CD4-positive, alpha-beta memory T cell (primary cell): ENCODE data around the gene SNTG2. TPM values are rescaled to one million over a fixed set of nuclear protein-coding genes. Genes with fewer than 3 reads are reported as not detected.

ENCODE experiments used
- CTCF ChIA-PET: fragments of 350-600 bp; sonication (Branson Sonifier 250); formaldehyde crosslinking; loops from one replicate; lab custom pipeline; 2021; ENCODE audit warnings: inconsistent platforms; ENCODE audit not compliant: partially characterized antibody; lab: Charles Lee
- POLR2A ChIA-PET: fragments of 350-600 bp; sonication (Branson Sonifier 250); formaldehyde crosslinking; loops from one replicate; lab custom pipeline; 2021; ENCODE audit not compliant: partially characterized antibody; lab: Charles Lee
- DNase-seq, 5 donors: peaks; one replicate each; pipeline versions ENCODE4 v3.0.0 to v3.0.0-alpha.2; 2020 to 2022; ENCODE audit warnings: mixed read lengths in 1 of 5
- H3K27ac ChIP-seq: one replicate; pipeline ENCODE4 v1.7.0; 2013; ENCODE audit warnings: low read depth, low read length
- H3K27me3 ChIP-seq: 2 replicates; pipeline ENCODE4 v1.7.0; 2013; ENCODE audit warnings: mild to moderate bottlenecking, low read length, moderate library complexity; ENCODE audit not compliant: insufficient read depth
- H3K36me3 ChIP-seq: 2 replicates; pipeline ENCODE4 v1.7.0; 2013; ENCODE audit warnings: mild to moderate bottlenecking, low read length, moderate library complexity; ENCODE audit not compliant: insufficient read depth
- H3K4me1 ChIP-seq: 2 replicates; pipeline ENCODE4 v1.7.0; 2013; ENCODE audit warnings: mild to moderate bottlenecking, low read length, moderate library complexity; ENCODE audit not compliant: insufficient read depth
- H3K4me3 ChIP-seq, 2 donors: one replicate each; pipeline ENCODE4 v1.7.0; 2013; ENCODE audit warnings: low read length in 2 of 2, mild to moderate bottlenecking in 1 of 2
- H3K9me3 ChIP-seq, 2 donors: one replicate each; pipeline ENCODE4 v1.7.0; 2013; ENCODE audit warnings: low read length in 2 of 2, control low read depth in 1 of 2; ENCODE audit not compliant: control insufficient read depth in 1 of 2
- H3K27ac Mint-ChIP-seq, 7 donors: one replicate each; pipeline ENCODE4 v1.8.0; 2020 to 2021; ENCODE audit warnings: mixed read lengths in 7 of 7, mild to moderate bottlenecking in 6 of 7, inconsistent platforms in 3 of 7, moderate library complexity in 3 of 7
- H3K27me3 Mint-ChIP-seq, 2 donors: one replicate each; pipeline ENCODE4 v1.8.0; 2020 to 2021; ENCODE audit warnings: mixed read lengths in 2 of 2
- H3K36me3 Mint-ChIP-seq, 2 donors: one replicate each; pipeline ENCODE4 v1.8.0; 2020 to 2021; ENCODE audit warnings: mixed read lengths in 2 of 2, inconsistent platforms in 1 of 2, mild to moderate bottlenecking in 1 of 2
- H3K4me1 Mint-ChIP-seq, 4 donors: one replicate each; pipeline ENCODE4 v1.8.0; 2020 to 2021; ENCODE audit warnings: mixed read lengths in 4 of 4, mild to moderate bottlenecking in 1 of 4
- H3K4me3 Mint-ChIP-seq, 8 donors: one replicate each; pipeline ENCODE4 v1.8.0; 2020 to 2021; ENCODE audit warnings: mixed read lengths in 8 of 8, mild to moderate bottlenecking in 7 of 8, moderate library complexity in 6 of 8, inconsistent platforms in 3 of 8
- H3K9me3 Mint-ChIP-seq, 8 donors: one replicate each; pipeline ENCODE4 v1.8.0; 2020 to 2021; ENCODE audit warnings: mixed read lengths in 8 of 8, mild to moderate bottlenecking in 5 of 8, inconsistent platforms in 3 of 8, moderate library complexity in 1 of 8
- intact Hi-C: fragments of 100-400 bp; cut with micrococcal nuclease; formaldehyde crosslinking; loops from one replicate; pipeline ENCODE4 v1.15.1; 2023
- polyA plus RNA-seq, 2 donors: library from polyadenylated mRNA; unstranded; fragments of 300-500 nt; fragmentation: Illumina TruSeq; gene quantifications; one replicate each; pipeline ENCODE4 v1.2.3, GENCODE V29; 2021
- total RNA-seq, 2 experiments: library from RNA; stranded (reverse); gene quantifications; one replicate each; pipeline ENCODE4 v1.2.3, GENCODE V29; 2021

Gene SNTG2
- total and polyA plus RNA-seq, 4 experiments from 2014 or later, result 0.55 to 1.3 (median 0.96) TPM; not detected in 1

- ChIA-PET CTCF (no interaction called here), POLR2A (no interaction called here)
- Mint-ChIP-seq H3K4me3 (no peak overlapping the region), H3K9me3 (peaks cover 0 to 4% (median 0%) of the 10 kb centered on the region in 8 donors), H3K27me3 (no peaks in the 10 kb centered on the region), H3K36me3 (no peaks in the 10 kb centered on the region), H3K27ac (no peak overlapping the region), H3K4me1 (peaks cover 0 to 8% (median 0%) of the 10 kb centered on the region in 4 donors)
- no peak overlapping the region for H3K27ac ChIP-seq
- intact Hi-C loops, result no loop called here
- H3K4me1 ChIP-seq, result no peaks in the 10 kb centered on the region
- no peak overlapping the region for H3K4me3 ChIP-seq
- no peaks in the 10 kb centered on the region for H3K9me3 ChIP-seq
- no peak for DNase-seq
- H3K36me3 ChIP-seq, result no peaks in the 10 kb centered on the region
- H3K27me3 ChIP-seq, result no peaks in the 10 kb centered on the region
These were observed 358.9 kb downstream of the SNTG2 start for GRCh38 chr2:1309507-1309906.

- H3K9me3 ChIP-seq, result no peaks in the 10 kb centered on the region
- H3K4me1 Mint-ChIP-seq, result peaks cover 0 to 8% (median 0%) of the 10 kb centered on the region in 4 donors
- no peaks in the 10 kb centered on the region for H3K27me3 Mint-ChIP-seq
- H3K9me3 Mint-ChIP-seq, result peaks cover 0 to 6% (median 0%) of the 10 kb centered on the region in 8 donors
- no peaks in the 10 kb centered on the region for H3K36me3 Mint-ChIP-seq
- CTCF ChIA-PET, result no interaction called here
- no peaks in the 10 kb centered on the region for H3K27me3 ChIP-seq
- no peak overlapping the region for H3K4me3 ChIP-seq
- intact Hi-C loops, result no loop called here
- H3K27ac ChIP-seq, result no peak overlapping the region
- DNase-seq, result no peak
- H3K27ac Mint-ChIP-seq, result no peak overlapping the region
- H3K4me3 Mint-ChIP-seq, result no peak overlapping the region
- H3K4me1 ChIP-seq, result no peaks in the 10 kb centered on the region
- POLR2A ChIA-PET, result no interaction called here
- no peaks in the 10 kb centered on the region for H3K36me3 ChIP-seq
These were observed 359.6 kb downstream of the SNTG2 start for GRCh38 chr2:1310202-1310601.

GRCh38 chr2:1310866-1311265 is 360.2 kb downstream of the SNTG2 start:
- H3K4me3 Mint-ChIP-seq, result no peak overlapping the region
- peaks cover 0 to 6% (median 0%) of the 10 kb centered on the region in 8 donors for H3K9me3 Mint-ChIP-seq
- Histone ChIP-seq H3K4me1 (no peaks in the 10 kb centered on the region), H3K9me3 (no peaks in the 10 kb centered on the region), H3K27me3 (no peaks in the 10 kb centered on the region), H3K27ac (no peak overlapping the region), H3K36me3 (no peaks in the 10 kb centered on the region), H3K4me3 (no peak overlapping the region)
- no peaks in the 10 kb centered on the region for H3K36me3 Mint-ChIP-seq
- H3K4me1 Mint-ChIP-seq, result peaks cover 0 to 10% (median 0%) of the 10 kb centered on the region in 4 donors
- ChIA-PET POLR2A (no interaction called here), CTCF (no interaction called here)
- H3K27ac Mint-ChIP-seq, result no peak overlapping the region
- no peak for DNase-seq
- intact Hi-C loops, result no loop called here
- no peaks in the 10 kb centered on the region for H3K27me3 Mint-ChIP-seq

GRCh38 chr2:1313240-1313924 is 362.7 kb downstream of the SNTG2 start:
- H3K4me3 Mint-ChIP-seq, result no peak overlapping the region
- ChIA-PET CTCF (no interaction called here), POLR2A (no interaction called here)
- H3K36me3 ChIP-seq, result no peaks in the 10 kb centered on the region
- intact Hi-C loops, result no loop called here
- H3K9me3 ChIP-seq, result no peaks in the 10 kb centered on the region
- no peaks in the 10 kb centered on the region for H3K36me3 Mint-ChIP-seq
- no peaks in the 10 kb centered on the region for H3K27me3 ChIP-seq
- no peaks in the 10 kb centered on the region for H3K4me1 ChIP-seq
- no peak for DNase-seq
- no peaks in the 10 kb centered on the region for H3K27me3 Mint-ChIP-seq
- no peak overlapping the region for H3K27ac ChIP-seq
- H3K4me3 ChIP-seq, result no peak overlapping the region
- peaks cover 0 to 4% (median under 1%) of the 10 kb centered on the region in 8 donors for H3K9me3 Mint-ChIP-seq
- peaks cover 0 to 3% (median 0%) of the 10 kb centered on the region in 4 donors for H3K4me1 Mint-ChIP-seq
- peak overlapping the region in 1 of 7 donors; percentile 32 for H3K27ac Mint-ChIP-seq

- Mint-ChIP-seq H3K27me3 (no peaks in the 10 kb centered on the region), H3K4me1 (peaks cover 0 to 3% (median 0%) of the 10 kb centered on the region in 4 donors), H3K4me3 (no peak overlapping the region), H3K9me3 (peaks cover 0 to 4% (median 1%) of the 10 kb centered on the region in 8 donors), H3K27ac (no peak overlapping the region), H3K36me3 (no peaks in the 10 kb centered on the region)
- Histone ChIP-seq H3K36me3 (no peaks in the 10 kb centered on the region), H3K4me3 (no peak overlapping the region), H3K27me3 (no peaks in the 10 kb centered on the region), H3K9me3 (no peaks in the 10 kb centered on the region), H3K27ac (no peak overlapping the region), H3K4me1 (no peaks in the 10 kb centered on the region)
- intact Hi-C loops, result no loop called here
- no peak for DNase-seq
- CTCF ChIA-PET, result no interaction called here
- POLR2A ChIA-PET, result no interaction called here
These were observed 363.6 kb downstream of the SNTG2 start for GRCh38 chr2:1314254-1314653.

GRCh38 chr2:1318366-1319009 is 367.8 kb downstream of the SNTG2 start:
- Mint-ChIP-seq H3K9me3 (peaks cover 0 to 4% (median 1%) of the 10 kb centered on the region in 8 donors), H3K4me3 (no peak overlapping the region), H3K27me3 (no peaks in the 10 kb centered on the region), H3K4me1 (peaks cover 0 to 2% (median 0%) of the 10 kb centered on the region in 4 donors), H3K27ac (no peak overlapping the region), H3K36me3 (no peaks in the 10 kb centered on the region)
- ChIA-PET POLR2A (no interaction called here), CTCF (no interaction called here)
- intact Hi-C loops, result no loop called here
- H3K27ac ChIP-seq, result no peak overlapping the region
- no peaks in the 10 kb centered on the region for H3K36me3 ChIP-seq
- H3K9me3 ChIP-seq, result no peaks in the 10 kb centered on the region
- no peak for DNase-seq
- H3K27me3 ChIP-seq, result no peaks in the 10 kb centered on the region
- H3K4me1 ChIP-seq, result no peaks in the 10 kb centered on the region
- H3K4me3 ChIP-seq, result no peak overlapping the region

GRCh38 chr2:1319393-1319792 is 368.7 kb downstream of the SNTG2 start:
- Histone ChIP-seq H3K27ac (no peak overlapping the region), H3K9me3 (no peaks in the 10 kb centered on the region), H3K36me3 (no peaks in the 10 kb centered on the region), H3K4me1 (no peaks in the 10 kb centered on the region), H3K4me3 (no peak overlapping the region), H3K27me3 (no peaks in the 10 kb centered on the region)
- ChIA-PET POLR2A (no interaction called here), CTCF (no interaction called here)
- no peak overlapping the region for H3K4me3 Mint-ChIP-seq
- DNase-seq, result no peak
- H3K36me3 Mint-ChIP-seq, result no peaks in the 10 kb centered on the region
- peaks cover 0 to 4% (median 1%) of the 10 kb centered on the region in 8 donors for H3K9me3 Mint-ChIP-seq
- no peak overlapping the region for H3K27ac Mint-ChIP-seq
- H3K4me1 Mint-ChIP-seq, result peaks cover 0 to 2% (median 0%) of the 10 kb centered on the region in 4 donors
- H3K27me3 Mint-ChIP-seq, result no peaks in the 10 kb centered on the region
- intact Hi-C loops, result no loop called here
